Effector CD4-positive, alpha-beta T cell (primary cell): ENCODE results near the gene UBC.
"Not testable (repeated sequence)": the region's sequence is repeated elsewhere in the genome, so short reads cannot be mapped to it uniquely, and the experiment has no call there.

Experiments
- DNase-seq: peaks from one replicate; pipeline ENCODE4 v3.0.0-alpha.2; 2020

The UBC gene

GRCh38 chr12:124913474-124914391 is 717 bp downstream of the UBC start:
- DNase-seq: peak; percentile 90

- not testable (repeated sequence) for DNase-seq
Observed at GRCh38 chr12:124912529-124913287, 1.7 kb downstream of the UBC start.

GRCh38 chr12:124911521-124911920 is 2.9 kb downstream of the UBC start:
- not testable (repeated sequence) for DNase-seq

- DNase-seq: no peak
Observed at GRCh38 chr12:124910561-124911478, 3.6 kb downstream of the UBC start.

GRCh38 chr12:124909831-124910560 is 4.5 kb downstream of the UBC start:
- no peak for DNase-seq

GRCh38 chr12:124906606-124907261 is 7.7 kb downstream of the UBC start:
- DNase-seq: peak; percentile 91

- no peak for DNase-seq
Observed at GRCh38 chr12:124904306-124905098, 9.9 kb downstream of the UBC start.

GRCh38 chr12:124902916-124903315 is 11.5 kb downstream of the UBC start:
- DNase-seq: no peak

GRCh38 chr12:124901003-124901402 is 13.4 kb downstream of the UBC start:
- DNase-seq: no peak

GRCh38 chr12:124900345-124900795 is 14.1 kb downstream of the UBC start:
- DNase-seq: not testable (repeated sequence)

GRCh38 chr12:124898923-124899294 is 15.5 kb downstream of the UBC start:
- no peak for DNase-seq

GRCh38 chr12:124898200-124898922 is 16.1 kb downstream of the UBC start:
- DNase-seq: peak; percentile 45

GRCh38 chr12:124896461-124896860 is 18.0 kb downstream of the UBC start:
- DNase-seq: no peak

GRCh38 chr12:124893792-124894516 is 20.5 kb downstream of the UBC start:
- no peak for DNase-seq

GRCh38 chr12:124888260-124888659 is 26.2 kb downstream of the UBC start:
- no peak for DNase-seq

GRCh38 chr12:124887766-124888165 is 26.7 kb downstream of the UBC start:
- DNase-seq: not testable (repeated sequence)

GRCh38 chr12:124884587-124885438 is 29.6 kb downstream of the UBC start:
- no peak for DNase-seq
